Fibroblast of skin of back (primary cell): ENCODE measurements around the gene ANKRD29.

ENCODE experiments used
- DNase-seq: peaks from one replicate; pipeline ENCODE4 v3.0.0-alpha.2; 2013

ANKRD29 gene

GRCh38 chr18:23552505-23552904 is 110.2 kb downstream of the ANKRD29 start:
- no peak for DNase-seq

GRCh38 chr18:23551978-23552377 is 110.7 kb downstream of the ANKRD29 start:
- DNase-seq = no peak

GRCh38 chr18:23550898-23551297 is 111.8 kb downstream of the ANKRD29 start:
- DNase-seq = no peak
